Measurements from ENCODE around the gene AKAP13.
A peak's percentile ranks its signal among the peaks of the same experiment; 100 is the strongest.
"Not testable (repeated sequence)": the region's sequence is repeated elsewhere in the genome, so short reads cannot be mapped to it uniquely, and the experiment has no call there.

AKAP13 gene

DNA sequence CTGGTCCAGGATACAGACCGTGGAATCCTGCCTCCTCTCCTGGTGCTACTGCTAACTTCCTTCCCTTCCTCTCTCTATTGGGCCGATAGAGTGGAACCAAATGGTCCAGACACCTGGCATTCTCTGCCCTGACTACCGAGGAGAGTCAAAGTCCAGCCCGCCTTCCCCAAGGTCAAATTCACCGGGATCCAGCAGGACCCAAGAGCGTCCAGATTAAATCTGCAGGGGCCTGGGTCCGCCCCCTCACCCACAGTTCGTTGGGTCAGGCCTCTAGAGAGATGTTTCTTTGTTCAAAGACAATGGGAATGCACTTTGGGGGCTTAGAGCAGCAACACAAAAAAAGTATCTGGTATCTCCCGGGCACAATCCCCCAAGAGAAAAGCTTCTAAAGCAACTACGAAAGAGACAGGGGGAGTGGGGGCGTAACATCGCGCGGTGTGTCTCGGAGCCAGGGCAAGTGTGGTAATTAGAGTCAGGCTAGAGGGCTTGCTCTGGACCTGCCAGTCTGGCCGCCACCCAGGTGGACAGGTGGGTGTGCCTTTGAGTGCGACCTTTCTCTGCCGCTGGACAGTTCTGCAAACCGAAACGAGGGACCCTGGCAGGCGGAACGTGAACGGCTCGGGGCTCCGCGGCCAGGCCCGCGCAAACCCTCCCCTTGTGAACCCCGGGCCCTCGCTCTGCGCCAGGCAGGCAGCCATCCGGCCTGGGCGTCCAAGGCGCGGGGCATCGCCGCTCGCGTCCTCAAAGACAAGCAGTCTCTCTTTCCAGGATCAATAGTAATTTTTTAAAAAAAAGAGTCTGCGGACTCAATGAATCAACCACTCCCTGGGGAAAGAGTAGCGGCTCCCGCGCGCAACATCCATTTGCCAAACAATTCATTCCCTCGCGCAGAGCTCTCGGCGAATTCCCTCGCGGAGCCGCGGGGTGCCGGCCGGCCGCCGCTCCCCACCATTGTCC, 413.5 kb downstream of the AKAP13 start:
- DNase-seq (ENCODE audit: low spot score) = no peak

- DNase-seq (ENCODE audit: low spot score) = peak; percentile 95
Observed at GRCh38 chr15:85794598-85795336, 414.4 kb downstream of the AKAP13 start, which contains the start of gene KLHL25. TSS of gene KLHL25 (minus strand) at chr15:85794925. CDS start at chr15:85769810, 25,115 bp downstream.

DNA sequence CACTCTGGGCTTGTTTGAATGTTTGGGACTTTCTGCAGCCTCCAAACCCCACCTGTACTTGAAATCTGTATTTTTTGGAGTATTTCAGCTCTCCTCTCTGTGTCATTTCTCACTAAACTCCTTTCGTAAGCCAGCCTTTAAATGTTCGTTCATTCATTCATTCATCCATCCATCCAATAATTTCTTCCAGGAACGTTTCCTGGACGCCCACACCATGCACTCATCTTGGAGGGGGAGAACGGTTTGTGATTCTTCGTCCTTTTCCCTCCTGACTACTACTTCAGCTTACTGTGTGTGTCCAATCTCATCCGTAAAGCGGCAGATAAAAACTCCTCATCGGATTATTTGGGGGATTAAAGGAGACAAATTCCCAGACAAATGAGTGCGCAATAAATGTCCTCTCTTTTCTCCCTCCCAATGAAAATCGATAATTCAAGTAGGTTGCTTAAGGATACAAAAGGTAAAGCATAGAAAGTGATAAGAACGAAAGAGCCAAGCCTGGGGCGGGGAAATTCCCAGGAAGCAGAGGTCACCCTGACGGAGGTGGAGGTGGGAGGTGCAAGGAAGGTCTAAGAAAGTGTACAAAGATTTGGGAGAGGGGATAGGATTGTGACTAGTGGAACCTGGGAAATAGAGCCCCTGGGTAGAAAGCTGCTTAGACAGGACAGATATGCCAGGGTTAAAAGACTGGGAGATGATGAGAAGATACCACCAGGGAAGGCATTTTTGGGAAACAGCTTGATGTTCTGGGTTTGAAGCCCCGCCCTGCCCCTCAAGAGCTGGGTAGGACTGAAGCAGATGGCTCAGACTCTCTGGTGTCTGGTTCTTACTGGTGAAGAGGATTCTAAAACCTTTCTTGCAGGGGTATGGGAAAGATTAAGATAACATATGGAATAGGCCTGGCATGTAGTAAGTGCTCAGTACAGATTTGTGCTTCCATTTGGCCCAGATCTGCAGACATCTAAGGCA, 415.2 kb downstream of the AKAP13 start:
- DNase-seq (ENCODE audit: low spot score) = no peak

GRCh38 chr15:85796371-85796770, 416.0 kb downstream of the AKAP13 start:
- DNase-seq (ENCODE audit: low spot score) = not testable (repeated sequence)
